Measurements from ENCODE around the gene TMEM17. TPM values are rescaled to one million over a fixed set of nuclear protein-coding genes. Genes with fewer than 3 reads are reported as not detected.

The TMEM17 gene
- total and polyA plus RNA-seq, 9 of the 15 experiments (the other 6 are each of a cell fraction or from before 2014, with no cell fraction given) = 0.58 to 2.2 (median 1.2) TPM

Small RNA genes lying within 50 kb of the gene (small RNA-seq; reads per million reads assigned to genes)
- gene AC107083.1 = not detected
- 0.11 reads per million for gene RN7SL18P

Other genes starting within 250 kb of the TMEM17 start
- gene EHBP1, start 199.5 kb upstream of the TMEM17 start, total RNA-seq (2014; rRNA removed) = 18.0 and 19.3 TPM in 2 replicates
- 26.4 and 29.4 TPM in 2 replicates for gene EHBP1, start 199.5 kb upstream of the TMEM17 start, total RNA-seq (2014; rRNA removed; fragmentation: Illumina TruSeq; extraction: Trizol)
- gene EHBP1, start 199.5 kb upstream of the TMEM17 start, total RNA-seq (2015; rRNA removed; fragmentation: Illumina TruSeq; extraction: Trizol) = 18.8 and 23.3 TPM in 2 replicates
- gene EHBP1, start 199.5 kb upstream of the TMEM17 start, total RNA-seq (2021) = 23.5 and 25.7 TPM in 2 replicates
- gene EHBP1, start 199.5 kb upstream of the TMEM17 start, polyA plus RNA-seq (2011; rRNA removed) = 17.1 and 19.2 TPM in 2 replicates
- gene EHBP1, start 199.5 kb upstream of the TMEM17 start, polyA plus RNA-seq (2014; fragmentation: Illumina TruSeq; extraction: Trizol) = 22.0 and 26.6 TPM in 2 replicates
- gene EHBP1, start 199.5 kb upstream of the TMEM17 start, polyA plus RNA-seq (2014; fragmentation: Nextera tagmentation; extraction: Ambion mirVana) = 1 to 10 TPM; 8.9 to 9.6 TPM
- 18.4 and 18.5 TPM in 2 replicates for gene EHBP1, start 199.5 kb upstream of the TMEM17 start, polyA plus RNA-seq (2014; rRNA removed)